Stimulated activated memory B cell treated with anti-CD40 and anti-IgM and Interleukin-4, amounts not matched to agents 10 μg/mL and 1 μg/mL and 100 μg/mL, for 72 hours (primary cell): ENCODE results near the gene CNTNAP2.
"Not testable (repeated sequence)": the region's sequence is repeated elsewhere in the genome, so short reads cannot be mapped to it uniquely, and the experiment has no call there.

Experiments used
- ATAC-seq: fragments of 150-1000 bp; cut with Tn5 transposase; 2 replicates; pipeline ENCODE4 v1.10.0; 2021
- H3K27ac Mint-ChIP-seq: one replicate; pipeline ENCODE4 v1.8.0; 2022; ENCODE audit warnings: mild to moderate bottlenecking, mixed read lengths
- H3K27me3 Mint-ChIP-seq: one replicate; pipeline ENCODE4 v1.8.0; 2022; ENCODE audit warnings: mixed read lengths
- H3K36me3 Mint-ChIP-seq: one replicate; pipeline ENCODE4 v1.8.0; 2022; ENCODE audit warnings: mixed read lengths
- H3K4me1 Mint-ChIP-seq: one replicate; pipeline ENCODE4 v1.8.0; 2022; ENCODE audit warnings: mixed read lengths
- H3K4me3 Mint-ChIP-seq: one replicate; pipeline ENCODE4 v1.8.0; 2022; ENCODE audit warnings: mild to moderate bottlenecking, moderate library complexity, mixed read lengths
- H3K9me3 Mint-ChIP-seq: one replicate; pipeline ENCODE4 v1.8.0; 2022; ENCODE audit warnings: mixed read lengths

The CNTNAP2 gene

DNA sequence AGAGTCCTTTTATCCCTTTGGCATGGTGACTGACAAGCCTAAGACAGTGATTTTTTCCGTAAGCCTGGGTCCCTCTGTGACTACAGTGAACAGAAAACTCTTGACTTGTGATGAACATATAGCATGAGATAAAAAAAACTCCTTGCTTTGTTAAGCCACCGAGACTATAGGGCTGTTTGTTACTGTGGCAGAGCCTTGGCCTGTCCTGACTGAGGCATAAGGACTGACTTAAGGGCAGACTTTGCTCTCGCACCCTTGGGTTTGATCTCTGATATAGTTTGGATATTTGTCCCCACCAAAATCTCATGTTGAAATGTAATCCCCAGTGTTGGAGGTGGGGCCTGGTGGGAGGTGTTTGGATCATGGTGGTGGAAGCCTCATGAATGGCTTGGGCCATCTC is 2157.5 kb downstream of the CNTNAP2 start:
- Mint-ChIP-seq H3K27ac (no peak overlapping the region), H3K36me3 (no peaks in the 10 kb centered on the region)
- no peak for ATAC-seq

DNA sequence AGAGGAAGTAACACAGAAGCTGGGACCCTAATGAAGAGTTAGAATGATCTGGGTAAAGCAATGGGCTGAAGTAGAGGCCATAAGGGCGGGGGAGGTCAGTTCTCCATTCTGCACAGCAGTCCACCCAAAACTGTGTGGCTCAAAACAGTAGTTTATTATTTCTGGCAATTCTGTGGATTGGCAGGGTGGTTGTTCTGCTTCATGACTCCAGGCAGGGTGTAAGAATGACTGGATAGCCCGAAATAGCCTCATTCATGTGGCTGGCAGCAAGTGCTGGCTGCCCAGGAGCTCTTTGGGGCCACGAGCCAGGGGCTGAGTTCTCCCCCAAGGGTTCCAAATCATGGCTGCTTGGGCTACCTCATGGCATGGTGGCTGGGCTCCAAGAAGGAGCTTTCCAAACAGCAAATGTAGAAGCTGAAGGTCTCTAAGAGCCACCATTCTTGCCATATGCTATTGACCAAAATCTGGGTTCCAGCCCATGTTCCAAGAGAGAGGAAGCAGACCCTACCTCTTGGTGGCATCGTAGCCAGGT is 2158.8 kb downstream of the CNTNAP2 start:
- no peaks in the 10 kb centered on the region for H3K27me3 Mint-ChIP-seq
- no peaks in the 10 kb centered on the region for H3K9me3 Mint-ChIP-seq
- H3K36me3 Mint-ChIP-seq: no peaks in the 10 kb centered on the region
- no peak for ATAC-seq
- H3K4me3 Mint-ChIP-seq: no peak overlapping the region
- no peak overlapping the region for H3K27ac Mint-ChIP-seq
- peaks cover 29% of the 10 kb centered on the region for H3K4me1 Mint-ChIP-seq

More for the DNA sequence above, 2157.5 kb downstream of the CNTNAP2 start:
- Mint-ChIP-seq H3K27me3 (no peaks in the 10 kb centered on the region), H3K4me3 (no peak overlapping the region), H3K4me1 (peaks cover 29% of the 10 kb centered on the region), H3K9me3 (no peaks in the 10 kb centered on the region)

DNA sequence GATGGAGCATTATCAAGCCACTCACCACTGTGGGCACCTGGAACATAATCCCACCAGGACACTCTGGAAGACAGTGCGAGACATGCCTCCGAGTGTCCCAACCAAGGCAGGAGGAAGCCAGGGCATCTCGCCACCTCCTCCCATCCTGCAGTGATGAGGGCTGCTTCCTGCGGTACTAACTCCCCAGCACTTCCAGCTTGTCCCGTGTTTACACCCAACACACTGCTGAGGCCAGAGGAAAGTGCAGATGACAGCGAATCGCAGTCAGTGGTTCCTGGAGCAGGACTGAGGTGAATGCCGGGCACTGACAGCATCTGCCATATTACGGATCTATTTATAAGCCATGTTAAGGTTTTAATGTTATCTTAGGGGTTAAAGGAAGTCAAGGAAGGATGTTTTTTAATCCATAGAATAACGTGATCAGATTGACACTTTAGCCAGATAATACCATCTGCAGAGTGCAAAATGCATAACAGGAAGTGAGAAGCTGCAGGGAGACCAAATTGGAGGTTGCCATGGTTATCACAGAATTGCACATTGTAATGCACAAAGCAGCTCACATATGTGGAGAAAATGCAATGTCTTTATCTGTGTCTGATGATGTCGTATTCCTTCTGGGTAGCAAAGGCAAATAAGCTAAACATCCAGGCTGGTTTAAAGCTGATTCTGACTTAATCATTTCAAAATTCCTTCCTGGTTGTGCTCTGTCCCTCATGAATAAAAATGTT is 2159.9 kb downstream of the CNTNAP2 start:
- Mint-ChIP-seq H3K36me3 (no peaks in the 10 kb centered on the region), H3K27me3 (no peaks in the 10 kb centered on the region), H3K9me3 (no peaks in the 10 kb centered on the region), H3K4me3 (no peak overlapping the region), H3K27ac (no peak overlapping the region), H3K4me1 (peaks cover 29% of the 10 kb centered on the region)
- ATAC-seq: no peak

DNA sequence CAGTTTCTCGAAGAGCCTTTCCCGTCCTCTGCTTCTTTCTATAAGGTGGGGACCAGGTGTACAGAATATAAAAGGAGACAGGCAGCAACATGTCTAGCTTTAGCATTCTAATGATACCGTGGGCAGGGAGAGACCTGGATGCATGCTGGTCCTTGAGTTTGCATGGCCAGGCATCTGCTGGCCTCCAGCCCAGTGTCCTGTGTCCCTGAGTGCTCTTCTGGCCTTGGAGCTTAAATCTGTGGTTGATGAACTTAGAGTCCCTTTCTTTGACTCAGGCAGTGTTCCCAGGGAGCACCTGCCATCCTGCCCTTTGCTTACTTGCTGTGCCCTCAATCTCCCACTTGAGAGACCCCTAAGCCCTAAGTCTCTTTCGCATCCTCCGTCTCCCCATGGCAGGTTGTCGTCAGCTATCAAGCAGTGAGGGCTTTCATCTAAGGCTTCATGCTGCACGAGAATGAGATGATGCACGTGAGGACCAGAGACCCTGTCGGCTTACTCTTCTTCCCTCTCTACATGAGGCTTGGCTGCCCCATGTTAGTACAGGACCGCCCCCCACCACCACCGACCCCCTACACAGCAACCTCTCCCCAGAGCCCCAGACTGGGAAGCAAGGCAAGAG is 2160.6 kb downstream of the CNTNAP2 start:
- Mint-ChIP-seq H3K9me3 (no peaks in the 10 kb centered on the region), H3K27me3 (no peaks in the 10 kb centered on the region)

DNA sequence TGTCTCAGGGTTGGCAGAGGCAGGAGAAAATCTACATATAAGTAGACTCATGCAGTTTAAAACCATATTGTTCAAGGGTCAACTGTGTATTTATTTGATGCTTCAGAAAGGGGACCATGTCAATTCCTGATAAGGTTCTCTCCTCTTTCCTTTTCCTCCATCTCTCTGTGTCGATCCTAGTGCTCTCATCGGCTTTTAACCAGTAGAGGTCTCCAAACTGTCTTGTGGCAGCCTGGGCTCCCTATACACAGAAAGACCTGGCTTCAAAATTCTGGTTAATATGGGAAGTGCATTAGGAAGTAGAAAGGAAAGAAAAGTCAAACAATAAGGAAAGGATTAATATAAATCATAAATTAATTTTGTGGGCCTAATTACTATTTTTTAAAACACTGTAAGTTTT is 2169.5 kb downstream of the CNTNAP2 start:
- ATAC-seq: no peak
- peaks cover 31% of the 10 kb centered on the region for H3K4me1 Mint-ChIP-seq
- peaks cover 12% of the 10 kb centered on the region for H3K9me3 Mint-ChIP-seq
- H3K27me3 Mint-ChIP-seq: no peaks in the 10 kb centered on the region
- H3K27ac Mint-ChIP-seq: no peak overlapping the region
- H3K36me3 Mint-ChIP-seq: no peaks in the 10 kb centered on the region
- H3K4me3 Mint-ChIP-seq: no peak overlapping the region

More for the DNA sequence above, 2160.6 kb downstream of the CNTNAP2 start:
- Mint-ChIP-seq H3K4me3 (no peak overlapping the region), H3K4me1 (peaks cover 29% of the 10 kb centered on the region), H3K36me3 (no peaks in the 10 kb centered on the region), H3K27ac (no peak overlapping the region)
- ATAC-seq: no peak

DNA sequence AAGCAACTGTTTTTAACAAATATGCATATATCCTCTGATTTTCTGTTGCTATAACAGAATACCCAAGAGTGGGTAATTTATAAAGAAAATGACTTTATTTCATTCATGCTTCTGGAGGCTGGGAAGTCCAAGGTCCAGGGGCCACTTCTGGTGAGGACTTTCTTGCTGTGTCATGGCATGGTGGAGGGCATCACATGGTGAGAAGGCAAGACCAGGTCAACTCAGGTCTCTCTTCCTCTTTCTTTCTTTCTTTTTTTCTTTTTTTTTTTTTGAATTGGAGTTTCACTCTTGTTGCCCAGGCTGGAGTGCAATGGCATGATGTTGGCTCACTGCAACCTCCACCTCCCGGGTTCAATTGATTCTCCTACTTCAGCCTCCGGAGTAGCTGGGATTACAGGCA is 2170.9 kb downstream of the CNTNAP2 start:
- Mint-ChIP-seq H3K27me3 (no peaks in the 10 kb centered on the region), H3K9me3 (peaks cover 12% of the 10 kb centered on the region), H3K36me3 (no peaks in the 10 kb centered on the region), H3K27ac (no peak overlapping the region), H3K4me3 (no peak overlapping the region), H3K4me1 (peaks cover 40% of the 10 kb centered on the region)
- ATAC-seq: no peak

DNA sequence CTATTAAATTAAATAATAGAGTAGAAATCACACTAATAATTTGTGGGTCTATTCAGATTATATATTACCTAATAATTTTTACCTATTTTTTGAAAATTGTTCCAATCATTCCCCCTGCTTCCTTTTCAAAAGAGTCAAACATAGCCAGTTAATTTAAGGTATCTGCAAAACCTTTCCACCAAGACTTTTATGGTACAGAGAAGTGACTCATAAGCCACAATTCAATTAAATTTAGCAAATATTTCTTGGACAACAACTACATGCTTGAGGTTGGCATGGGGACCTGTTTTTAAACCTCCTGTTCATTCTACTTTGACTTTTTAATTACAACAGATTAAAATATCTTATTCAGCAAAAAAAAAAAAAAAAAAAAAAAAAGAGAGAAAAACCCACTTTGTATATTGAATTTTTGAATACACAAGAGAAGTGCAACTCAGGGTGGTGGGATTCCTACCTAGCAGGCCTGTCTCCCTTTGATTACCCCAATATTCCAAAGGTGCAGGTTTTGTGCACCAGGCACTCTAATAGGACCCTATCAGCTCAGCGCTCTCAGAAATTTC is 2172.1 kb downstream of the CNTNAP2 start:
- Mint-ChIP-seq H3K4me1 (peaks cover 41% of the 10 kb centered on the region), H3K9me3 (peaks cover 12% of the 10 kb centered on the region), H3K27me3 (no peaks in the 10 kb centered on the region), H3K36me3 (no peaks in the 10 kb centered on the region), H3K4me3 (no peak overlapping the region), H3K27ac (no peak overlapping the region)
- no peak for ATAC-seq

DNA sequence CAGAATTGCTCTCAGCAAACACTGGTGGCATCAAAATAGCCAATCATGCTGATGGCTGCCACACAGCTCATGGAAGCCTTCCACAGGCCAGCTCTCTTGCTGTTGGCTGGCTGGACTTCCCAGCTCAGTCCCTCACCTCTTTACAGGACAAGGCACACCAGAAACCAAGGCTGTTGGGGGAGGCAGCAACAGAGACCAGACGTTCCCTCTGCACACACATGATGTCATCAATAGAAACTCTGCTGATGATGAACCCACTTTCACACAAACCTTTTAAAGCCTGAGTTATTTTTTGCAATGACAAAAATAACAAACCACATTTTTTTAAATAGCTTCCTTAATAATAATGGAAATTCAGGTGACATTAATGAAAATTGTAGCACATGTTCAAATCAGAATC is 2173.0 kb downstream of the CNTNAP2 start:
- Mint-ChIP-seq H3K4me3 (no peak overlapping the region), H3K27me3 (no peaks in the 10 kb centered on the region), H3K27ac (no peak overlapping the region), H3K9me3 (peaks cover 7% of the 10 kb centered on the region), H3K4me1 (peaks cover 41% of the 10 kb centered on the region), H3K36me3 (no peaks in the 10 kb centered on the region)
- ATAC-seq: no peak

DNA sequence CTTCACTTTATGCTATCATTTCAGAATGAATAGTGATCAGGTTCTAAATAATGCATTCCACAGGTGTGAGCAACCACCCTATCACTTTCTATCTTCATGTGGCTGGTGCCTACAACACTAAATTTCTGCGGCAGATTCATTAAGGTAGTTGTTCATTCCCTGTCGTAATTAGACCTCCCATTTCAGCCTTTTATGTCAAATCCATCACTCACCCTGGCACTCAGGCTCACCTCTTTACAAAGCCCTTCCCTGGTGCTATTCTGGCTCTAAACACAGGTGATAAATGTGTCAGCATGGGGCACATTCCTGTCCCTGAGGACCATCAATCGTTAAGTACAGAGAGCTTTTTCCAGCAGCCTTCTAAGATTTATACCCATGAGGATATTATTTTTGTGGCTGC is 2173.9 kb downstream of the CNTNAP2 start:
- ATAC-seq: no peak
- Mint-ChIP-seq H3K9me3 (peaks cover 7% of the 10 kb centered on the region), H3K27me3 (no peaks in the 10 kb centered on the region), H3K27ac (no peak overlapping the region), H3K4me3 (no peak overlapping the region), H3K36me3 (no peaks in the 10 kb centered on the region), H3K4me1 (peaks cover 41% of the 10 kb centered on the region)

DNA sequence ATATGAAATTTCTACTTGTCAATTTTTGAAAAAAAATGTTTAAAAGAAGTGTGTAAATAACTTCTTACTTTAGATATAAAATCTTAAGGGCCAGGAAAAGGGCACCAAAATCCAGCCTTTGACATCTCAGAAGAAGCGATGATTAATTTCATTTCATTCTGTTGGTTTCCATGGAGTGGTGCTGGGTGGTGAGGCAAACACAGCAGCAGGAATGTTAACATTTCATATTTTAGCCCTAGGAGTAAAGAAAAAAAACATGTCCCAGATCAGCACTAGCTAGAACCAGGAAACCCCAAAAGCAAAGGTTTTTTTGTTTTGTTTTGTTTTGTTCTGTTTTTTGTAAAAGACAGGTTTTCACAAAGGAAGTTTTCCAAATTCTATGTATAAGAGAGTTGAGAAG is 2175.2 kb downstream of the CNTNAP2 start:
- Mint-ChIP-seq H3K4me1 (peaks cover 38% of the 10 kb centered on the region), H3K4me3 (no peak overlapping the region), H3K27ac (no peak overlapping the region), H3K9me3 (peaks cover 6% of the 10 kb centered on the region), H3K36me3 (no peaks in the 10 kb centered on the region), H3K27me3 (no peaks in the 10 kb centered on the region)
- no peak for ATAC-seq

DNA sequence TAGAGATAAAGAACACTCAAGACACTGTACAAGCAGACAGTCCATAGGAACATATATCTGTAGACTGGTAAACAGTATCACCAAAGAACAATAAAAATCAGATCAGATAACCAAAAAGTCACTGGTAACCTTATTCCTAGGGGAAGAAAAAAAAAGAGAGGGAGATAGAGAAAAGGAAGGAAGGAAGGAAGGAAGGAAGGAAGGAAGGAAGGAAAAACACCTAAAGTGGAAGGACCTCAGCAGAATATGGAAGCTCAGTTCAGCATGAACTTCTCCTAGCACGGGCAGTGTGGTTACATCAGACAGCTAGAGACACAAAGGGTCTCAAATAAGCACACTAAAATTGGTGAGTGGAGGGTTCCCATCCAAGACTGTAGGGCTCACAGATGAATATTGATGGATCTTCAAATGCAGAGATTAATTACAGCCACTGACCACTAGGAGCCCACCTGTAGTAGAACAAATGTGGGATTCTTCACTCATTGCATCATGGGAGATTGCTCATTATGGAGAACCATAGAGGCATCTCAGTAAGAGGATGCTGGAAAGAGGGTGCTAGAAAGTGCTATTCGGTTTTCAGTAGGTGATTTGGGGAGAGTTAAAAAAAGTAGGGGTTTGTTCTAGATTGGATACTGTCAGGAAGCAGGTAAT is 2180.5 kb downstream of the CNTNAP2 start:
- Mint-ChIP-seq H3K27ac (peak overlapping the region; percentile 26), H3K4me1 (peaks cover 32% of the 10 kb centered on the region), H3K4me3 (no peak overlapping the region), H3K27me3 (no peaks in the 10 kb centered on the region), H3K9me3 (peaks cover 3% of the 10 kb centered on the region), H3K36me3 (peaks cover 2% of the 10 kb centered on the region)
- no peak for ATAC-seq

DNA sequence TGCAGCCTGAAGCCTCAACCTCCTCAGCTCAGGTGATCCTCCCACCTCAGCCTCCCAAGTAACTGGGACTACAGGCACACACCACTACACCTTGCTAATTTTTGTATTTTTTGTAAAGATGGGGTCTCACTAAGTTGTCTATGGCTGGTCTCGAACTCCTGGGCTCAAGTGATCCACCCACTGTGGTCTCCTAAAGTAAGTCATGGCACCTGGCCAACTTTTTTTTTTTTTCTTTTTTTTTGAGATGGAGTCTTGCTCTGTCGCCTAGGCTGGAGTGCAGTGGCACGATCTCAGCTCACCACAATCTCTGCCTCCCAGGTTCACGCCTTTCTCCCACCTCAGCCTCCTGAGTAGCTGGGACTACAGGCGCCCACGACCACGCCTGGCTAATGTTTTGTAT is 2182.2 kb downstream of the CNTNAP2 start:
- not testable (repeated sequence) for H3K27ac Mint-ChIP-seq, ATAC-seq

DNA sequence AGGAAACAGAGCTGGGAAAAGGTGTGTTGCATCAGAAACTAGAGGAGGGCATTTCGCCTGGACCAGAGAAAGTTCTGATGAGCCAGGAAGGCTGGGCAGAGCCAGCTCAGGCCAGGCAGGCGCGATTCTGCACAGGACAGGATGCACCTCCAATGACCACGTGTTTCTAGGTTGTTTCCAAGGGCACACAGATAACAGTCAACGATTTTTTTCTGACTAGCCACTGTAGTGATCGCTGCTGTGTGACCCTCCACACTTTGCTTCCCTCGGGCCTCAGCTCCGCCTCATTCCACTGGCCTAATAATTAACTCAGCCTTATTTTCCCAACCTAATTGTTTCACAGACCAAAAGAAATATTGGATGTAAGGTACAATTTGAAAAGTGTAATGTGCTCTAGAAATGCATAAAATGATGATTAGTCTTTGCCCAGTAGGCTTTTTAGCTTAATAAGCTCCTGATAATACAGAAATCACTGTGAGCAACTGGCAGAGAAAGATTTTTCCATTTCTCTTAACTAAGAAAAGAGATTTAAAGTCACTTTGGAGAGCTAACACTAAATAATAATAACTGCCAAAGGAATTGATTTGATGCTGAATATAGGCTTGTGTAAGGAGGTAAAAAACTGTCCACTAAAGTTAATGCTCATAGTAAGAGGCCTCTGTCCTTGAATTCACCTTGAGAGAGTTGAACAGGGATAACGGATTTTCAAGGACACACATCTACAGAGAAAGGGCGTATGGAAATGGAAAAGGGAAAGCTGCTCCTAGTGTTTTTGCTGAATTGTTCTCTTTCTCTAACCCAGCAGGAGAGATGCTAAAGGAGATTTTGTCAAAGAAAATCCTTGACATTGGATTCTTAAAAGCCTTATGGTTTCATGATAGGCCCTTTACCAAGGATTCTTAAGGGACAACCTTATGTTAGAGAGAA is 2183.0 kb downstream of the CNTNAP2 start:
- peaks cover 6% of the 10 kb centered on the region for H3K36me3 Mint-ChIP-seq
- peaks cover 49% of the 10 kb centered on the region for H3K4me1 Mint-ChIP-seq
- no peak for ATAC-seq
- H3K27ac Mint-ChIP-seq: peak overlapping the region; percentile 63
- no peak overlapping the region for H3K4me3 Mint-ChIP-seq
- no peaks in the 10 kb centered on the region for H3K27me3 Mint-ChIP-seq
- peaks cover 8% of the 10 kb centered on the region for H3K9me3 Mint-ChIP-seq

More for the DNA sequence above, 2182.2 kb downstream of the CNTNAP2 start:
- not testable (repeated sequence) for H3K27me3 Mint-ChIP-seq, H3K36me3 Mint-ChIP-seq, H3K4me3 Mint-ChIP-seq, H3K9me3 Mint-ChIP-seq
- H3K4me1 Mint-ChIP-seq: peaks cover 42% of the 10 kb centered on the region

DNA sequence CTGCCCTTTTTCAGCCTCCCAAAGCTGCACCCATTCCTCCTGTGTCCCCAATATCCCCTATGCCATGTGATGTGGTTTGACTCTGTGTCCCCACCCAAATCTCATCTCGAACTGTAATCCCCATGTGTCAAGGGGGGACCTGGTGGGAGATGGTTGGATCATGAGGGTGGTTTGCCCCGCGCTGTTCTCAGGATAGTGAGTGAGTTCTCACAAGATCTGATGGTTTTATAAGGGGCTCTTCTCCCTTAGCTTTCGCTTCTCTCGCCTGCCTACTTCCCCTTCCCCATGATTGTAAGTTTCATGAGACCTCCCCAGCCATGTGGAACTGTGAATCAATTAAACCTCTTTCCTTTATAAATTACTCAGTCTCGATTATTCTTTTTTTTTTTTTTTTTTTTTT is 2185.8 kb downstream of the CNTNAP2 start:
- H3K4me1 Mint-ChIP-seq: peaks cover 66% of the 10 kb centered on the region
- H3K27ac Mint-ChIP-seq: peak overlapping the region; percentile 59
- not testable (repeated sequence) for ATAC-seq, H3K27me3 Mint-ChIP-seq, H3K9me3 Mint-ChIP-seq, H3K4me3 Mint-ChIP-seq
- H3K36me3 Mint-ChIP-seq: peaks cover 11% of the 10 kb centered on the region
